Activated naive CD4-positive, alpha-beta T cell treated with anti-CD3 and anti-CD28 coated beads for 36 hours (primary cell): ENCODE data around the gene SKI. TPM values are rescaled to one million over a fixed set of nuclear protein-coding genes. Genes with fewer than 3 reads are reported as not detected.

ENCODE experiments used
- CTCF ChIA-PET: fragments of 350-600 bp; sonication (Branson Sonifier 250); formaldehyde crosslinking; loops from one replicate; lab custom pipeline; 2021; ENCODE audit warnings: antibody characterized with exemption; lab: Charles Lee
- DNase-seq: peaks from one replicate; pipeline ENCODE4 v3.0.0-alpha.2; 2020
- H3K27ac Mint-ChIP-seq: one replicate; pipeline ENCODE4 v1.8.0; 2021; ENCODE audit warnings: mild to moderate bottlenecking, mixed read lengths
- H3K27me3 Mint-ChIP-seq: one replicate; pipeline ENCODE4 v1.8.0; 2021; ENCODE audit warnings: low read depth, mixed read lengths
- H3K36me3 Mint-ChIP-seq: one replicate; pipeline ENCODE4 v1.8.0; 2021; ENCODE audit warnings: low read depth, mixed read lengths
- H3K4me1 Mint-ChIP-seq: one replicate; pipeline ENCODE4 v1.8.0; 2021; ENCODE audit warnings: low read depth, mixed read lengths
- H3K4me3 Mint-ChIP-seq: one replicate; pipeline ENCODE4 v1.8.0; 2021; ENCODE audit warnings: mild to moderate bottlenecking, moderate library complexity, mixed read lengths
- H3K9me3 Mint-ChIP-seq: one replicate; pipeline ENCODE4 v1.8.0; 2021; ENCODE audit warnings: mixed read lengths
- intact Hi-C: fragments of 100-400 bp; cut with micrococcal nuclease; formaldehyde crosslinking; loops from one replicate; pipeline ENCODE4 v1.15.1; 2023
- total RNA-seq, 2 experiments: library from RNA; stranded (reverse); gene quantifications; one replicate each; pipeline ENCODE4 v1.2.3, GENCODE V29; 2021

SKI gene
- total RNA-seq, 2 experiments from 2014 or later, result 25.5 to 26.3 TPM

- Mint-ChIP-seq H3K4me3 (no peak overlapping the region), H3K9me3 (no peaks in the 10 kb centered on the region)
Measured at GRCh38 chr1:2274231-2274928, 46.3 kb downstream of the SKI start.

GRCh38 chr1:2274929-2275475 lies 46.9 kb downstream of the SKI start:
- H3K36me3 Mint-ChIP-seq, result peaks cover 8% of the 10 kb centered on the region
- CTCF ChIA-PET, result no interaction called here
- no peak overlapping the region for H3K4me3 Mint-ChIP-seq

More at GRCh38 chr1:2274231-2274928, 46.3 kb downstream of the SKI start:
- Mint-ChIP-seq H3K27ac (peak overlapping the region; percentile 72), H3K4me1 (peaks cover 71% of the 10 kb centered on the region), H3K27me3 (no peaks in the 10 kb centered on the region), H3K36me3 (peaks cover 8% of the 10 kb centered on the region)
- intact Hi-C loops, result no loop called here
- CTCF ChIA-PET, result no interaction called here
- no peak for DNase-seq

GRCh38 chr1:2275796-2276536 lies 47.8 kb downstream of the SKI start:
- Mint-ChIP-seq H3K4me3 (no peak overlapping the region), H3K4me1 (peaks cover 66% of the 10 kb centered on the region), H3K27me3 (no peaks in the 10 kb centered on the region), H3K36me3 (peaks cover 10% of the 10 kb centered on the region), H3K27ac (no peak overlapping the region), H3K9me3 (no peaks in the 10 kb centered on the region)
- no peak for DNase-seq
- CTCF ChIA-PET, result interaction anchor here (0.7 kb wide), 1 partner anchor 316 kb away, joined by 3 read pairs; no protein-coding TSS in a partner anchor
- intact Hi-C loops, result no loop called here

More at GRCh38 chr1:2274929-2275475, 46.9 kb downstream of the SKI start:
- intact Hi-C loops, result no loop called here
- H3K4me1 Mint-ChIP-seq, result peaks cover 69% of the 10 kb centered on the region
- H3K27me3 Mint-ChIP-seq, result no peaks in the 10 kb centered on the region
- no peak for DNase-seq
- no peaks in the 10 kb centered on the region for H3K9me3 Mint-ChIP-seq
- peak overlapping the region; percentile 72 for H3K27ac Mint-ChIP-seq

GRCh38 chr1:2276803-2277580 lies 48.9 kb downstream of the SKI start:
- no peaks in the 10 kb centered on the region for H3K9me3 Mint-ChIP-seq
- H3K4me3 Mint-ChIP-seq, result no peak overlapping the region
- H3K4me1 Mint-ChIP-seq, result peaks cover 66% of the 10 kb centered on the region

GRCh38 chr1:2277741-2278488 lies 49.8 kb downstream of the SKI start:
- no peak for DNase-seq
- intact Hi-C loops, result no loop called here
- Mint-ChIP-seq H3K27me3 (no peaks in the 10 kb centered on the region), H3K36me3 (peaks cover 10% of the 10 kb centered on the region), H3K9me3 (no peaks in the 10 kb centered on the region), H3K4me3 (no peak overlapping the region), H3K4me1 (peaks cover 58% of the 10 kb centered on the region), H3K27ac (no peak overlapping the region)
- CTCF ChIA-PET, result no interaction called here

More at GRCh38 chr1:2276803-2277580, 48.9 kb downstream of the SKI start:
- DNase-seq, result no peak
- intact Hi-C loops, result no loop called here
- Mint-ChIP-seq H3K36me3 (peaks cover 10% of the 10 kb centered on the region), H3K27me3 (no peaks in the 10 kb centered on the region), H3K27ac (peak overlapping the region; percentile 46)
- CTCF ChIA-PET, result no interaction called here

GRCh38 chr1:2278591-2279209 lies 50.6 kb downstream of the SKI start:
- H3K27me3 Mint-ChIP-seq, result no peaks in the 10 kb centered on the region
- H3K4me3 Mint-ChIP-seq, result no peak overlapping the region
- H3K36me3 Mint-ChIP-seq, result peaks cover 10% of the 10 kb centered on the region
- CTCF ChIA-PET, result no interaction called here
- no peaks in the 10 kb centered on the region for H3K9me3 Mint-ChIP-seq
- DNase-seq, result no peak
- H3K4me1 Mint-ChIP-seq, result peaks cover 50% of the 10 kb centered on the region
- no peak overlapping the region for H3K27ac Mint-ChIP-seq
- intact Hi-C loops, result no loop called here

GRCh38 chr1:2279210-2279639 lies 51.1 kb downstream of the SKI start:
- no peak overlapping the region for H3K4me3 Mint-ChIP-seq
- peaks cover 10% of the 10 kb centered on the region for H3K36me3 Mint-ChIP-seq
- CTCF ChIA-PET, result no interaction called here
- H3K9me3 Mint-ChIP-seq, result no peaks in the 10 kb centered on the region
- H3K27me3 Mint-ChIP-seq, result no peaks in the 10 kb centered on the region
- peak overlapping the region; percentile 30 for H3K27ac Mint-ChIP-seq
- intact Hi-C loops, result no loop called here
- H3K4me1 Mint-ChIP-seq, result peaks cover 45% of the 10 kb centered on the region
- no peak for DNase-seq

GRCh38 chr1:2279817-2280216 lies 51.7 kb downstream of the SKI start:
- no peak overlapping the region for H3K4me3 Mint-ChIP-seq
- no peak for DNase-seq
- CTCF ChIA-PET, result no interaction called here
- peak overlapping the region; percentile 30 for H3K27ac Mint-ChIP-seq
- peaks cover 41% of the 10 kb centered on the region for H3K4me1 Mint-ChIP-seq
- no peaks in the 10 kb centered on the region for H3K9me3 Mint-ChIP-seq
- H3K36me3 Mint-ChIP-seq, result peaks cover 10% of the 10 kb centered on the region
- H3K27me3 Mint-ChIP-seq, result no peaks in the 10 kb centered on the region
- intact Hi-C loops, result no loop called here

GRCh38 chr1:2282556-2283270 lies 54.6 kb downstream of the SKI start:
- intact Hi-C loops, result no loop called here
- Mint-ChIP-seq H3K27ac (peak overlapping the region; percentile 61), H3K4me3 (no peak overlapping the region)

GRCh38 chr1:2283371-2283990 lies 55.4 kb downstream of the SKI start:
- no peak overlapping the region for H3K4me3 Mint-ChIP-seq
- no peaks in the 10 kb centered on the region for H3K9me3 Mint-ChIP-seq
- peak overlapping the region; percentile 61 for H3K27ac Mint-ChIP-seq
- CTCF ChIA-PET, result no interaction called here
- intact Hi-C loops, result no loop called here
- H3K27me3 Mint-ChIP-seq, result no peaks in the 10 kb centered on the region
- peaks cover 20% of the 10 kb centered on the region for H3K4me1 Mint-ChIP-seq
- DNase-seq, result no peak
- peaks cover 8% of the 10 kb centered on the region for H3K36me3 Mint-ChIP-seq

More at GRCh38 chr1:2282556-2283270, 54.6 kb downstream of the SKI start:
- Mint-ChIP-seq H3K9me3 (no peaks in the 10 kb centered on the region), H3K36me3 (peaks cover 4% of the 10 kb centered on the region), H3K27me3 (no peaks in the 10 kb centered on the region), H3K4me1 (peaks cover 19% of the 10 kb centered on the region)
- CTCF ChIA-PET, result no interaction called here
- DNase-seq, result no peak
